Stimulated activated CD8-positive, alpha-beta memory T cell treated with anti-CD3 and anti-CD28 coated beads, Interleukin-12 subunit alpha, Interleukin-12 subunit beta, amount 100 ng/mL, for 24 hours (primary cell): Measurements from ENCODE around the gene SHMT2.

Source experiments
- DNase-seq: peaks from one replicate; pipeline ENCODE4 v3.0.0-alpha.2; 2020; ENCODE audit errors: extremely low read depth

Gene SHMT2

DNA sequence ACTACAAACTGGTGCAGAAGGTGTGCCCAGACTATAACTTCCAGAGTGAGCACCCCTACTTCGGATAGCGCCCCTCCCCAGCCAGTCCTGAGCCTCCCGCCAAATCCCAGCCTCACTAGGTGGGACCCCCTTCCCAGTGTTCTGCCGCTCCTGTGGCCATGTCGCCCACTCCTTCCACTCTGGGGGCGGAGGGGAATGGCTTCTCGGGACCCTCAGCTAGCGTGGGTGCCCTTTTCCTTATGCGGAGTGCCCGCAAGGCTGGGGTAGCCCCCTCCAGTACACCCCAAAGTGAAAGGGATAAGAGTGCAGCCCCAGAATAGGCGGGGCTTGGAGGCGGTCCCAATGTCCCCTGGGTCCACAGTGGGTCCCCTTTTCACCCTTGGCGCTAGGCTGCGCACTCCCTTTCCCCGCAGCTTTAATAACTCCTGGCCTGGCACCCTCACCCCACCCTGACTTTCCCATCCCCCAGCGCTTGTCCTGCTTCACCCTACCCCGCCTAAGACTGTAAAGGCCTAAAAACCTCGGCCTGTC, 3.8 kb upstream of the SHMT2 start:
- no peak for DNase-seq

DNA sequence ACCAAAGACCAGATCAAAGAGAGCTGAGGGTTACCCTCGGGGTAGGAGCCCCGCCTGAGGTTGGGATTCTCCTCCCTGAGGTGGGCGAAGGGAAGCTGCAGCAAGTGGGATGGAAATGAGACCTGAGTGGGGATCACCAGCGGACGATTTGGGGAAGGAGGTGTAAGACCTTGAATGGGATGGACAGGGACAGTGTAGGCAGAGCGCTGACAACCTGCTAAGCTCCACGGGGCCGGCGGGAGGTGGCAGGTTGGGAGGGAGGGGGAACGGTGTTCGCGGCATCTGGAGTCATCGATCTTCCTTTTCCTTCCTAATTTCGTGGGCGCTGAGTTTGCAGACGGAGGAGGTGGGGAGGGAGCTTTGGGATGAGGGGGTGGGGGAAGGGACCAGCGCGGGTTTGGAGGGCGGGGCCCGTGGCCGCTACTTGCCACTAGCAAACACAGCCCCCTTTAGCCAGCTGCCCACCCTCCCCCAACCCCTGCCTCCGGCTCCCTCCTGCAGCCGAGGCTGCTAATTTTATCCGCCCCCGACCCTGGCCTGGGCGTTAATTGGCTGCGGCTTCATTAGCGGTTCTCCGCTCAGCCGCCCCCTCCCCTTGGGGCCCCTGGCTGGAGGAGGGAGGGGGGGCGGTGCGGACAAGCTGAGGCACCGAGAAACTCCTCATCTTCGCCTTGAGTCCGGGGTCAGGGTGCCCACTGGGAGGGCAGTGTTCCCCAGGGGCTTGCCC, 2.8 kb upstream of the SHMT2 start:
- no peak for DNase-seq

DNA sequence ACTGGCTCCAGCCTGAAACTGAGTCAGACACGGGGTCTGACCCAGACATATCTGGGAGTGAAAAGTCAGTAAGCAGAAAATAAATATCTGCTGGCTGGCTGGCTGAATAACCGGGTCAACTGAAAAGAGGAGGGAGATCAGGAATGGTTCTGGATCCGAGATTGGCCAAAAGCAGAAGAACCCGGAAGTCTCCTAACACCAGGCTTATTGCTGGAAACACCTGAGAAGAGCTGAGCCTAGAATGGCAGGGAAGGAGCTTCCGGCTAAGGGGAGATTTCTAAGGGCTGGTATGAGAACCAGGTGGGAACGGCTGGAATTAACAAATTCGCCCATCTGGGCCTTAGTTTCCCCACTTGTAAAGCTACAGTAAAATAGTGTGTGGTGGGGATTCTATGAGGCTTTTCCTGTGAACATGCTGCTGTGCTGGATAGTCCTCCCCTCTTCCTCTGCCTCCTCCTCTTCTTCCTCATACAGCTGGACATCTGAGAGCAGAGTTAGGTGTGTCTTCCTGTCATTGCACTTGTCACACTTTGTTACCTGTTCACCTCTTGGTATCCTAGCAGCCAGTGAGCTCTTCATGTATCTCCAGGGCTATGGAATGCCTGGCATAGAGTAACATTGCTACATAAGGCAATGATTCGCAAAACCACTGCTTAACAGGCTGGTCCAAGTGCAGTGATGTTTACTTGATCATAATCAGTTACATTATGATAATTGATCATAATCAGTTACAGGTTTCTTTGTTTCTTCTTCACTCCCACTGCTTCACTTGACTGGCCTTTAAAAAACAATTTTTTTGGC, 2.0 kb upstream of the SHMT2 start:
- DNase-seq: no peak

DNA sequence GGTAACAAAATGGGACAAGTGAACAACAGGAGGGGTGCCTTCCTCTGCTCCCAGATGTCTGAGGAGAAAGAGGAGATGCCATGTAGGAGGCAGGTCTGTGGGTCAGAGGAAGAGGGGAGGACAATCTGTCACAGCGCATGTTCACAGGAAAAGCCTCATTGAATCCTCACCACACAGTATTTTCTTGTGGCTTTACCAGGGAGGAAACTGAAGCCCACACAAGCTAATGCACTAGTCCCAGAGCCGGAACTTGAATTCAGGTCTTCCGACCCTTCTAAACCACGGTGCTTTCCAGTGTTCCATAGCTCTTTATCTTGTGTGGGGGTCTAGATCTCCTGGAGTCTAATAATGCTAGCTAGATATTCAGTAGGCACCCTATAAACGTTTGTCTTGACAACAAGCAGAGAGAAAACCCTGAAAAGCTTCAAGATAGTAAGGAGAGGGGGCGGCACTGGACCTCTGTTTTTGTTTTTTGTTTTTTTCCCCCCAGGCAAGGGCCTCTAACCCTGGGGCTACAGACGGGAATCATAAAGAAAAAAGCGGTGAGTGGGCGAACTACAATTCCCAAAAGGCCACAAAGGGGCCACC, 371 bp upstream of the SHMT2 start:
- no peak for DNase-seq

DNA sequence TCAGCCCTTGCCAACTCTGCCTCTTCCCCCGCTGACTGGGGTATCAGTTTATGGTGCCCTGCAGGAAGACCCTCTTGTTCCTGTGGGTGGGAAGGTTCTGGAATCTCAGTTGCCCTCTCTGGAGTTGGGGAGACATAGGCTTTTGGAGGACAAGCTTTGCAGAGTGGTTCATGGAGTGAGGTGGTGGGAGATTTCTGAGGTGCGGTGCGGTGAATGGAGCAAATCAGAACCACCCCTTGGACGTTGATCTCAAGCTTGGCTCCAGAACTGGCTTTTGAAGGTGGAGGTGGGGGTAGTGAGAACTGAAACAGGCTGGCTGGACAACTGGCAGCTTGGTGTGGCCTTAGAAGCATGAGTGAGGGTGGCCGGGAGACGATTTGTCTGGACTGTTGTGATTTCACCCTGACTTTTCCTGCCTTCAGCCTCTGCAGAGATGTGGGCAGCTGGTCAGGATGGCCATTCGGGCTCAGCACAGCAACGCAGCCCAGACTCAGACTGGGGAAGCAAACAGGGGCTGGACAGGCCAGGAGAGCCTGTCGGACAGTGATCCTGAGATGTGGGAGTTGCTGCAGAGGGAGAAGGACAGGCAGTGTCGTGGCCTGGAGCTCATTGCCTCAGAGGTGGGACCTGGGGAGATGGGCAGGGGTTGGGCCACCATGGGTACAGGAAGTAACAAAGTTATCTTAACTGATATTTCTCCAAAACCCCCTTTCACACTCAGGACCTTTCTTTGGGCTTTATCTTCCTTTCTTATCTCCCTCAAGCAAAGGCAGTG, 1.1 kb downstream of the SHMT2 start:
- no peak for DNase-seq

DNA sequence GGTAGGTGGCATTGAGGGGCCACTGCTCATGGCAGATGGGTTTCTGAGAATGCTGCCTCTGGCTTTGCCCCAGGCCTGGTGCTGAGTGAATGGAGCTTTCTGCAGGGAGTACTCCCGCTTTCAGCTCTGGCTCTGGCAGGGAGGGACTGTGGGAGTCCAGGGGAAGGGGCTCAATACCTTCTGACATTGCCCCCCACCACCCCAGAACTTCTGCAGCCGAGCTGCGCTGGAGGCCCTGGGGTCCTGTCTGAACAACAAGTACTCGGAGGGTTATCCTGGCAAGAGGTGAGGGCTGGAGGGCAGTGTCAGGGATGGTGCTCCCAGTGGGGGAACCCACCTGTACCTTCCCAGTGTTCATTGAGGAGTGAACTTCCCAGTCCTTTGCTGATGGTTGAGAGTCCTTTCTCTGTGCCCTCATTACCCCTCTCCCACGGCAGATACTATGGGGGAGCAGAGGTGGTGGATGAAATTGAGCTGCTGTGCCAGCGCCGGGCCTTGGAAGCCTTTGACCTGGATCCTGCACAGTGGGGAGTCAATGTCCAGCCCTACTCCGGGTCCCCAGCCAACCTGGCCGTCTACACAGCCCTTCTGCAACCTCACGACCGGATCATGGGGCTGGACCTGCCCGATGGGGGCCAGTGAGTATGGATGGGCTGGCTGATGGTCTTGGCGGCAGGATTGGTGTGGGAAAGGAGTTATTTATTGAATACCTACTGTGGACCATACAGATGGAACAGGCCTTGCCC, 1.9 kb downstream of the SHMT2 start:
- no peak for DNase-seq

DNA sequence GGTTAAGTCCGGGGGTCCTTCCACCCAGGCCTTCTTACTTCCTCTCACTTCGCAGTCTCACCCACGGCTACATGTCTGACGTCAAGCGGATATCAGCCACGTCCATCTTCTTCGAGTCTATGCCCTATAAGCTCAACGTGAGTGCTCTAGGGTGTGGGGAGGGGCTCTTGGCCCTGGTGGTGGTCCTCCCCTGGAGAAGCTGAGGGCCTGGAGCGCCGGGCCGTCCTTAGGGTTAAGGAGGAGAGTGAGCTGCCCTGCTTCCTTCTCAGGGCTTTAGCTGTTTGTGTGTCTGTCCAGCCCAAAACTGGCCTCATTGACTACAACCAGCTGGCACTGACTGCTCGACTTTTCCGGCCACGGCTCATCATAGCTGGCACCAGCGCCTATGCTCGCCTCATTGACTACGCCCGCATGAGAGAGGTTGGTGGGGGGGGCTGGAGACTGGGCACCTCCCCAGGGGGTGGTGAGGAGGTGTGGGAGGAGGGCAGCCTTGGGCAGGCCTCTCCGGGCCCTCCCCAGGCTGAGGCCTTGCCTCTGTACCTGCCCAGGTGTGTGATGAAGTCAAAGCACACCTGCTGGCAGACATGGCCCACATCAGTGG, 2.7 kb downstream of the SHMT2 start:
- DNase-seq: no peak

DNA sequence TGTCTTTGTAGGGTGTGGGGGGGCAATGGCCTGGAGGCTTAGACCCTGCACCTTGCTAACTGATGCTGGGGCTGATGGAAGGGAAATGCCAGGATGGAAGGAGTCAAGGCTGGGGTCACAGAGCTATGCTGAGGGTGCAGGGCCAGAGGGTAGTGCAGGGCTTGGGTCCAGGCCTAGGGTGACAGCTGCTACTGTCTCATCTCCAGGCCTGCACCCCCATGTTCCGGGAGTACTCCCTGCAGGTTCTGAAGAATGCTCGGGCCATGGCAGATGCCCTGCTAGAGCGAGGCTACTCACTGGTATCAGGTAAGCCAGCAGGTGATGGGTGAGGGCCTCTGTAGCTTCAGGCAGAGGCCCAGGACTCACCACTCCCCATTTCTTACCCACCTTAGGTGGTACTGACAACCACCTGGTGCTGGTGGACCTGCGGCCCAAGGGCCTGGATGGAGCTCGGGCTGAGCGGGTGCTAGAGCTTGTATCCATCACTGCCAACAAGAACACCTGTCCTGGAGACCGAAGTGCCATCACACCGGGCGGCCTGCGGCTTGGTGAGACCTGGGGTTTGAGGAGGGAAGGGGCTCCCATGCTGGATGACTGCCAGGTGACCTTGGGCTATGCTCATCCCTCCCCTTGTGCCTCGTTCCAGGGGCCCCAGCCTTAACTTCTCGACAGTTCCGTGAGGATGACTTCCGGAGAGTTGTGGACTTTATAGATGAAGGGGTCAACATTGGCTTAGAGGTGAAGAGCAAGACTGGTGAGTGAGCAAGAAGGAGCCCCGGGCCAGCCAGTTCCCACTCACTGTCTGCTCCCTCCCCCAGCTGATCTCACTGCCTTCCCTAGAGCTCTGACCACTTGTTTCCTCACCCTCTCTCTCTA, 4.1 kb downstream of the SHMT2 start:
- no peak for DNase-seq

DNA sequence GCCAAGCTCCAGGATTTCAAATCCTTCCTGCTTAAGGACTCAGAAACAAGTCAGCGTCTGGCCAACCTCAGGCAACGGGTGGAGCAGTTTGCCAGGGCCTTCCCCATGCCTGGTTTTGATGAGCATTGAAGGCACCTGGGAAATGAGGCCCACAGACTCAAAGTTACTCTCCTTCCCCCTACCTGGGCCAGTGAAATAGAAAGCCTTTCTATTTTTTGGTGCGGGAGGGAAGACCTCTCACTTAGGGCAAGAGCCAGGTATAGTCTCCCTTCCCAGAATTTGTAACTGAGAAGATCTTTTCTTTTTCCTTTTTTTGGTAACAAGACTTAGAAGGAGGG, 4.7 kb downstream of the SHMT2 start:
- no peak for DNase-seq

DNA sequence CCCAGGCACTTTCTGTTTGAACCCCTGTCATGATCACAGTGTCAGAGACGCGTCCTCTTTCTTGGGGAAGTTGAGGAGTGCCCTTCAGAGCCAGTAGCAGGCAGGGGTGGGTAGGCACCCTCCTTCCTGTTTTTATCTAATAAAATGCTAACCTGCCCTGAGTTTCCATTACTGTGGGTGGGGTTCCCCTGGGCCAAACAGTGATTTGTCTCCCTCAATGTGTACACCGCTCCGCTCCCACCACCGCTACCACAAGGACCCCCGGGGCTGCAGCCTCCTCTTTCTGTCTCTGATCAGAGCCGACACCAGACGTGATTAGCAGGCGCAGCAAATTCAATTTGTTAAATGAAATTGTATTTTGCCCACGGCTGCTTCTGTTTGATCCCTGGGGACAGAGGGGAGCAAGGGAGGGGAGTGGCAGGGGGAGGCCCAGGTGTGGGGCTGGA, 5.1 kb downstream of the SHMT2 start:
- no peak for DNase-seq

DNA sequence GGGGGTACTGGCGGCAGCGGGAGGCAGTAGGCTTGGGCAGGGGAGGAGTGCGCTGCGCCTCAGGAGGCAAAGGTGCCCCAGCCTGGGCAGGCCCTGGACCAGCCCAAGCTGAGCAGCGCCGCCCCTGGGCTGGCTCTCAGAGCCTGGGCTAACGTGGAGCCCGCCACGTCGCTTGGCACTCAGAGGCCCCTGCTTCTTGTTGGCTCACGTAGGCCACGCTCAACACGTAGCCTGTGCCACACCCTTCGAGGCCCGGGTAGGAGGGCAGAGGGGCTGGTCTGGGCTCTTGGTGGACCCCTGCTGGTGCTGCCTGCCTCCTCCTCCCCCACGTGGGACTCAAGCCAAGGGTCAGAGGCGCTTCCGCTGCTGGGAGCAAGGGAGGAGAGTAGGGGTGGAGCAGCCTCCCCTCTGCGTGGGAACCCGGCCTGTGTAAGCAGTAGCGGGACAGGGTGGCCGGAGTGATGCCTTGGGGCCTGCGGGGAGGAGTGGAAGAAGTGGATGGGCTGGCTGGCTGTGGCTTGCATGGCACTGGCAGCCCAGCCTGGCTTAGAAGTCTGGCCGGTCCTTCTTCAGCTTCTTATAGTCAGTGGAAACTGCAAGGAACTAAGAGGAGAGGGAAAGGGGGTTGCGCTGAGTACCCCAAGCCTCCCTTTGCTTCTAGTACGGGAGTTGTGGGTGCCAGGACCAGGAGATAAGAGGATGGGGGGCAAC, 5.7 kb downstream of the SHMT2 start:
- no peak for DNase-seq

DNA sequence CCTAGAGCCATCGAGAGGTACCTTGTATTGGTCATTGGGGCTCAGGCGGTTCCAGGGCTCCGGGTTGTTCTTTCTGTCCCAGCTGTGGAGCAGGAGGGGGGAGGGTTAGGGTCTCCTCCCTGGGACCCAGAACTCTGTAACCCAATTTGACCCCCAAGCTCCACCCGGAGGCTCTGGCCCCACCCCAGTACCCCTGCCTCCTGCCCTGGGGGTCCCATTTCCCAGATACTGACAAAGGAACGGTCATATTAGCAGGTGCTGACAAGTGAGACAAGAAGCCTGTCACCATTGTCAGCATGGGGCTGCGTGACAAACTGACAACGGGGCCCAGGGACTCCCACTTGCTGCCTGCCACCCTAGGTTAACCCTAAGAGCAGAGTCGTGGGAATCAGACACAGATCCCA, 6.2 kb downstream of the SHMT2 start:
- DNase-seq: no peak

DNA sequence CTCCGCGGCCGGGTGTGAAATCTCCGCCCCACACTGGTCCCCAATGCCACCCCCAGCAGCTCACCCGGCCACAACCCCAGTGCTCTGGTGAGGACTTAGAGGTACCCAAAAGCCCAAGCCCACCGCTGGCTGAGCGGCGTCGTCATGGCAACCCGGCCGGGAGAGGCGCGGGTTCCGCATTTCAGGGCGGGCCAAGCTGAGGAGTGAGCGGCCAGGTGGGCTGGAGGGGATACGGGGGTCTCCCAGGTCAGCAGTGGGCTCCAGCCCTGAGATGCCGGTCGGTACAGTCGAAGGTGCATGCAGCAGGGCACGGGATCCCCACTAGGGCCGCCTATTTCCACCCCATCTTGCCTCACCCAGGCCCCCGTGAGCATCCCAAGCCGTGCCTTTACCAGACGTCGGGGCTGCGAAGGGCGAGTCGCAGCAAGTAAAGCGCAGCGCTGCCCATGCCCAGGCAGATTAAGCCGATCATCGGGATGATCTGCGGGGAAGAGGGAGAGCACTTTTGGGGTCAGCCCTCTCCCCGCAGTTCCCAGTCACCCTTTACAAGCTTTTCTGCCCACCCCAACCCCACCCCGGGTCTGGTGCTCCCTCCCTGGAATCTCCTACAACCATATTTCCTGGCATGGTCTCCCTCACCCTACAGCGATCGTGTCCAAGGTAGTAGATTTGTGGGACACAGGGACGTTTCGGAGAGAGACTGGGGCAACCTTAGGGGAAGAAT, 6.9 kb downstream of the SHMT2 start:
- no peak for DNase-seq

DNA sequence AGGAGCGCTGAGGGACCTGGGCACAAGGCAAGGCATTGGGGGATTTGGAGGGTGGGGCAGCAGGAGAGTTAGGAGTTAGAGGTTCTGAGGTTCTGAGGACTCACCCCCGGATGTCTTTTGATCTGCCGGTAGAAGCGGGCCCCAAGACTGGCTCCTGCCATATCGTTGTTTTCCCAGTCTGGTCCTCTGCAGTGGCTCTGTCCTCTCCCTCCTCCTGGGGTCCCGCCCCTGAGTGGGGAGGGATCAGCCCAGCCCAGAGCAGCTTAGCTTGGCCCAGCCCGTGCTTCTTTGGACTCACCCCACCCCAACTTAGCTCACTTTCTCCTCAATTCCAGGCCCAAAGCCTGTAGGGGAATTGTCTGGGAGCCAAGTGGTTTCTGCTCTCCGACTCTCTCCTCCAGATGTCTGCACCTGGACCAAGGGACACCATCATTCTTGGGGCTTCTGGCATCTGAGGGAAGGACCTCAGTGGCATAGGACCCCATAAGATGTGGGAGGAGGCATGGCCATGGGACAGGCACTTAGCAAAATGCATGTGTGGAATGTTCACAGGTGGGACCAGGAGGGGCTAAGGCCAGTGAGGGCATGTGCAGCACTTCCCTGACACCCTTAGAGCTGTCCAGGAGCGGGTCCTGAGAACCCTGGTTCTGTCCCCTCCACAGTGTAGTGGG, 7.5 kb downstream of the SHMT2 start:
- DNase-seq: no peak

DNA sequence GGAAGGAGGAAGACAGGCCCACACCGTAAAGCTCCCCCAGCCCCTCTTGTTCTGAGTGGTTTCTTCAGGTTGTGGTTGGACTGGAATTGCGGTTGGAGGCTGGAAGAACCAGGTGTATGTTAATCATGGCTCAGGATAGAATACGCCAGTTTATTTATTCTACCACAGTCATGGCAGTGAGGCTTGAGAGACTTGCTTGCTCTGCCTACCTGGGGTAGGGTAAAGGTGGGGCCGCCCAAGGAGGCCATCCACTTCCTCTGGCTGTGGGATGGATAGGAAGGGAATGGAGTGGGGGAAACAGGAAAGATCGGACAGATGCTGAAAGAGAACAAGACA, 8.1 kb downstream of the SHMT2 start:
- no peak for DNase-seq

DNA sequence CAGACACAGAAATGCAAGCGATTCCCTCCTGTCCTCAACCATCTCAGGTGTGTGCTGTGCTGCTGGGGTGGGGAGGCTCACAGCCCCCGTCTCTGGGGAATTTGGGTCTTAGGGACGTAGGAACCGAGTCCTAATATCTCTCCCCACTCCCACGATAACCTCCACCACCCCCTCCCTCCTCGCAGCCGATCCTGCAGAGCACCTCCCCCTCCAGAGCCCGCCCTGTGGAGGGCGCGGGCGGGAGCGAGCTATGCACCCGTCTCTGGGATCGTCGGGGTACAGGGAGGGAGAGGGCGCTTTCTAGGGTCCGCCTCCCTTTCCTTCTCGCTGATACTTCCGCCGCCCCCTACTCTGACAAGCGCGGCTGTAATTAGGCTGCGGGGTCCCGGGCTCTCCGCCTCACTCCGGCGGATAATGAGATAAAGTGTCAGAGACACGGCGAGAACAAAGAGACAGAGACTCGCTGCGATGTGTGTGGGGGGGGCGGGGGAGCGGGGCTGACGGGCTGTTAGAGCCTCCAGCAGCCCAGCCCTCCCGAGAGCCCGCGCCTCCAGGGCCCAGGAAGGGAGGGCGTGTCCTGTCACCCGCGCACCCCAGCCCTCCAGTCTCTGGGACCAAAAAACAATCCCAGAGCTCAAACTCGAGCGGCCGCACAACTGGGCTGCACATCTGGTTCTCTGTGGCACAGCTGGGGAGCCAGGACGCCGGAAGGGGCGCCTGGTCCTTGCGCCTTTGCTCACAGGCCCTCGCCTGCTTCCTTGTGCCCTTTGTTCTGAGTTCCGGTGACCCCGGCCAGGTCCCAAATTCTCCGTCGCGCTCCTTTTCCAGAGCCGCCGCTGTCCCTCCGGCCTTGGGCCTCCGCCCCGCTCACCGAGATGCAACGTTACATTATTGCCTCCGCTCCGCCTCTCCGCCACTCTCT, 8.7 kb downstream of the SHMT2 start:
- DNase-seq: no peak
